GM21526 (cell line): Measurements from ENCODE around the gene ANKRD23.
A peak's percentile ranks its signal among the peaks of the same experiment; 100 is the strongest.

ENCODE experiments used
- ATAC-seq: cut with Tn5 transposase; IDR thresholded peaks from one replicate; pipeline ENCODE4 v1.9.1; 2021; ENCODE audit warnings: moderate library complexity; ENCODE audit not compliant: unreplicated experiment, low FRiP score

The ANKRD23 gene

DNA sequence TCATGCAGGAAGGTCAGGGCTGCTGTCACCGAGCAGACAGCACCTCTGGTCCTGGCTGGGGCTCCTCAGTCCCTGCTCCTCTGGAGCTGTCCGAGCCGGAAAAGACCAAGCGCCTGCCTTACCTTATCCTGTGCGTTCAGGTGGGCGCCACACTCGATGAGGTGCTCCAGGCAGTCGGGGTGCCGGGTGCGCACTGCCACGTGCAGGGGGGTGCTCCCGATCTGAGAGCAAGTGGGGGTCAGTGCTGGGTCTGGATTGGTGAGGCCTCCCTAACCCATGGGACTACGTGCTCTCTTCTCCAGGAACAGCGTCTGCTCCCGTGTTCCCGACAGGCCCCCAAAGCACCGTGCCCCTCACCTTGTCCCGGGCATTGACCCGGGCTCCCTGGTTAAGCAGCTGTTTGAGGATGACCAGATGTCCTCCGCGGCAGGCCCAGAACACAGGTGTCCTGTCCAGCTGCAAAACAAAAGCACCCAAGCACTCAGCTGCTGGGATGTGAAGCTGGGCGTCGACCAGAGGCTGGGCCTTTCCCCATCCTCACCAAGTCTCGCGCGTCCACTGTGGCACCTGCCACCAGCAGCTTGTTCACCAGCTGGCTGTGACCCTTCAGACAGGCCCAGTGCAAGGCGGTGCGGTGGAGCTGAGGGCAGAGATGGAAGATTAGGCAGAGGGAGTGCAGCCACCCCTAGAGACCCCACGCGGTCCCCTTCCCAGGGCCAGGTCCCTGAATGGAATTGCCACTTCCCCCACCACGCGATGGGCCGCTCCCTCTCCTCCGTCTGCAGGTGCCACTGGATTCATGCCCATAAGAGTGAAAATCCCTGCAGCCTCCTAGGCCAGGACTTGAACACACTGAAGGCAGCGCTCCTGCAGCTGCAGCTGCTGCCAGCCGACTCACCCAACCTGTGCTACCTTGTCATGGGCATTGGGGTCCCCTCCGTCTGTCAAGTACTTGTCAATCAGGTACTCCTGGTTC lies 3.7 kb downstream of the ANKRD23 start:
- ATAC-seq, result no peak

DNA sequence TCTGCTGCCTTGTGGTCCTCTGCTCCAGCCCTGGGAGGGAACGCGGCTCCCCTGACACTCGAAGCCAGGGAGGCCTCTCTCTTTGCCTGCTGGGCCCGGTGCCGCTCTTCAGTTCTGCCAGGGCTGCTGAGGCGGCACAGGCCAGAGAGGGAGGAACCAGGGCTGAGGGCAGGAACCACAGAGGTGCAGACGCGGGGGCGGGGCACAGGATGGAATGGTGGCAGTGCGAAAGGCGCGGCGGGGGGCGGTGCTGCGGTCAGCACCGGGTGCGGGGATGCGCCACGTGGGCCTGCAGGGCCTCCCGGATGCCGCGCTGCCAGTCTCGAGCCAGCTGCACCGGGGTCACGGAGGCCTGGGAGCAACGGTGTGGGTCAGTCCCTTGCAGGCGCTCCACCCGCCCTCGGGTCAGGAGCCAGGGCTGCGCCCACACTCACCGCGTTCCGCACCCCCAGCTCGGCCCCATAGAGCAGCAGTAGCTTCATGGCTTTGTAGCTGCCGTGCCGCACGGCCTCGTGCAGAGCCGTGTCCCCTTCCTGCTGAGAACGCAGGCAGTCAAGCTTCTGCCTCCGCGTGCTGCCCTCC lies 4.4 kb downstream of the ANKRD23 start:
- ATAC-seq, result peak; percentile 53

DNA sequence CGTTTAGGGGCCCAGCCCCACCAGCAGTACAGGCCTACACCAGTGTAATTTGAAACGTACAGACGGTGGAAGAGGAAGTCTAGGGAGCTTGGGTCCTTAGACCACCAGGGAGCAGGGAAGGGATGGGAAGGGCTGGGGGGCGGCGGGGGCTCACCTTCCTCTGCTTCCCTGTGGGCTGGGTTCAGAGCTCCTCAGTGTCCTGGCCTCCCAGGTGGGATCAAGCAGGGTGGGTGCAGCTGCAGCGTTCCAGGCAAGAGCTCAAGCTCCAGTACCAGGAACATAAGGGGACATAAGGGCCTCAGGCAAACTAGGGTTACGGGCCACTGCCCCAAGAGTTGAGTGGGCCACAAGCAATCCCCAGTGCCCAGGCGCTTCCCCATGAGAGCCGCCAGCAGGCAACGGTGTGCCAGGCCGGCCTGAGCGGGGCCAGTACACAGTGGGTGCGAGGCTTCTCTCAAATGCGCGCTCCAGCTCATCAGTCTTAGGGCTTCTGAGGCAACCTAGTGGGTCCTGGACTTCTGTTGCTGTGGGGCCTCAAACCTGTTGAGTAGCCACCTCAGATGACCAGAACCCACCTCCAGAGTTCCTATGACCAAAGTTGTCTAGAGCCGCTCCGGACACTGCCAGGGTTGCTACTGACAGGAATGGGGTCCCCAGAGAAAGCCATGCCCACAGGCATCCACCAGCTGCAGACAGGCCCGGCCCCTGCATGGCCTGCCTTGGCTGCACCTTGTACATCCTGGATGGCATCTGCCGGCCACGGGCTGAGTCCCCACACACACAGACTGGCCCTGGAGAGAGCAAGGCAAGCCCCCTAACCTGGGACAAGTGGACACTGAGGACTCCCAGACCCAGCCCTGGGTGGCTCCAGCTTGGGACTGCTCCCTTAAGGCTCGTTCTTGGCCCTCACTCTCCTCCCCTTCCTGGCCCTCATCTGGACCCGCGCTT lies 5.2 kb downstream of the ANKRD23 start:
- no peak for ATAC-seq

DNA sequence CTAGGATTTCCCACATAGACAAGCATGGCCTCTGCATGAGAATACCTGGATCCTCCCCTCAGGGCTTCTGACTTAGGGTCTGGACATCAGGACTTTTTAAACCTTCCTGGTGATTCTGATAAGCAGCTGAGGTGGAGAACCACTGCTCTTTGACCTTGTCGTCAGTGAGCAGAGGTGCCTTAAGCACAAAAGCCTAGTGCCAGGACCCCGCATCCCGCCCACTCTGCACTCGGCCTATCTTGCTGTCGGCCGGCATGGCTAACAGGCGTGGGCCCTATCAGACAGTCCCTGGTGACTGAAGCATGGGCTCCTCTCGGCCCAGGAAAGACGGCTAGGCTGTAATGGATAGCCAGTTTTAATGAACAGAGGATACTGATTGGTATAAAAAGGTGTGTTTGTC lies 6.2 kb downstream of the ANKRD23 start:
- no peak for ATAC-seq

DNA sequence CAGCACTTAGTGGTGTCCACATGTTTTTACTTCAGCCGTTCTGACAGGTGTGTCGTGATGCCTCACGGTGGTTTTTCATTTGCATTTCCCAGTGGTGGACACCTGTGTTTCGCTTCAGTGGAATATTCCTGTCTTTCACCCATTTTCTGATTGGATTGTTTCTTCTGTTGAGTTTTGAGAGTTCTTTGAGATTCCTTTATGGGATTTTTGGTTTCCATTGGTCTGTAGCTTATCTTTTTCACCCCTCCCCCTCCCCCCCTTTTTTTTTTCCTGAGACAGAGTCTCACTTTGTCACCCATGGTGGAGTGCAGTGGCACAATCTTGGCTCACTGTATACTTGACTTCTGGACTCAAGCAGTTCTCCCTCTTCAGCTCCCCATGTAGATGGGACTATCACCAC lies 8.0 kb downstream of the ANKRD23 start:
- ATAC-seq, result no peak

DNA sequence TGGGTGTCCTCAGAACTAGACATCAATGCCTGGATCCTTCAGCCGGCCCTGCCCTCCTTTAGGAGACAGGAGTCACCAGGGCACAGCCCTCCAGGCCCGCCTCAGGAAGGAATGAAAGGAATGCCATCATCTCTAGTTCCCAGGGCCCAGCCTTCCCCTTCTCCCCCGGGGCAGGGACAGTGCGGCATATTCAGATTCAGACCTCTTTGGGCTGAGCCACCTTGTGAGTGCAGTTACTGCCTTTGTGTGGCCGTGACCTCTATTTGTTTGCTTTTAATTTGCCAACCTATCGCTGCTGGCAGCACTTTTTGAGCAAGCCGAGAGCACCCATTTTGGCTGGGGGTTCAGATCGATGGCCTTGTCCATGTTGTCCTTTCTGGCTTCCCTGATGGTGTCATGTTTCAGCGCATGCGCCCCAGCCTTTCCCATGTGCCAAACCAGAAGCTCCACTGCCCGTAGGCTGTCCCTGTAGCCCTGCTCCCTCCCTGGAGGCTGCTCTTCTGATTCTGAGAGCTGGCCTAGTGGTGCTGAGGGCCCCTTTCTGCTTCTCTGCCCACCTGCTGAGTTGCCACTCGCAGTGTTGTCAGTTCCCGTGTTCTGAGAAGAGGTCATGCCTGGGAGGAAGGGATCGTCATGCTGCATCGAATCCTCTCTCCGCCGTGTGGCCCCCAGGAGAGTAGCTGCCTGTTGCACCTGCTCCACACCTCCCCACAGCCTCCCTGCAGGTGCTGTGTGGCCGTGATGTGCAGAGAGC lies 10.9 kb downstream of the ANKRD23 start:
- no peak for ATAC-seq

DNA sequence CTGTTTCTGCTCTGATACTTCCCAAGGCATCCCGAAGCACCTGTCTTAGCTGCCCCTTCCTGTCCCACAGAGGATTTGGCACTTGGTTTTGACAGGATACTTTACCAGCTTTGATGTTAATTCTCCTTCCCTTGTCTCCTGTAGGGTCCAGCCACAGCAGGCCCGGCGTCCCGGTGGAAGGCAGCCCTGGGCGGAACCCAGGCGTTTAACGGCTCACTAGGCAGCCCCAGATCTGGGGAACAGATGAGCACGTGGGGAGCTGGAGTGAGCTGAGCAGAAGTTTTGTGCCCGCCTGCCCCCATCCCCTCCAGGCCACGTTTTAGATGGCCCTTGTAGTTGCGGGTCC lies 11.4 kb downstream of the ANKRD23 start:
- no peak for ATAC-seq

DNA sequence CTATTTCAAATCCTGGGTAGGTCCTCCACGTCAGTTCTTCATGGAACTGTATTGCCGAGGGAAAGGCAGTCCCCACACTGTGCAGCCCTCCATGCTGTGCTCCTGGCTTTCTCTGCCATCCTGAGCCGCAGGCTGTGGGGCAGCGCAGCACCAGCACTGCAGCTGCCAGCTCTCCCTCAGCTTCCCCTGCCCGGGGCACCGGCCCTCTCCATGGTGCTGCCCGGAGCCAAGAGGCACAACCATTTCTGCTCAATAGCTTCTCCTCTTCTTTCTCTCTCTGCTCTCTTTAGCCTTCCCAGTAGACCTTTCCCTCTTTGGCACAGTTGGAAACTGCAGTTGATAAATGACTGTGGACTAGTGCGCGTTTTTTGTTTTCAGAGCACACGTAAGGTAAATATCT lies 12.1 kb downstream of the ANKRD23 start:
- ATAC-seq, result no peak

DNA sequence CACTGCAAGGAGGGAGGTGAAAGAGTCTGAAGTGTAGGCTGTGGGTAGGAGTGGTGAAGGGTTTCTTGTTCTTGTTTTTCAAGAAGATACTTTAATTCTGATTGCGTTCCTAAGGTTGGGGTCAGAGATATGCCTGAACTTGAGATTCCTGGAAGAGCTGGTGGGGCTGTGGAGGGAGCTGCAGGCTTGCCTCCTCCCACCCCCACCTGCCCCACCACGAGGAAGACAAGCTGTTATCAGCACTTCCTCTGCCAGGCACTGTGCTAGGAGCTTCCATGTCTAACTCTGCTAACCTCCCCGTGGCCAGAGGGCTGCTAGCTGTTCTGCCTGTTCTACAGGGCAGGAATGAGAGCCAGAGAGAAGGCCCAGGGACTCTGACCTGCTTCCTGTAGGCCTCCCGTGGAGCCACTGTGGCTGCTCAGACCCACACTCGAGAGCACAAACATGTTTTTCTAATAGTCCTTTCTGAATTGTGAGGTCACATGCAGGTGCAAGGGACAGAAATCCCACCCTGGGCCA lies 13.7 kb downstream of the ANKRD23 start:
- ATAC-seq, result no peak

DNA sequence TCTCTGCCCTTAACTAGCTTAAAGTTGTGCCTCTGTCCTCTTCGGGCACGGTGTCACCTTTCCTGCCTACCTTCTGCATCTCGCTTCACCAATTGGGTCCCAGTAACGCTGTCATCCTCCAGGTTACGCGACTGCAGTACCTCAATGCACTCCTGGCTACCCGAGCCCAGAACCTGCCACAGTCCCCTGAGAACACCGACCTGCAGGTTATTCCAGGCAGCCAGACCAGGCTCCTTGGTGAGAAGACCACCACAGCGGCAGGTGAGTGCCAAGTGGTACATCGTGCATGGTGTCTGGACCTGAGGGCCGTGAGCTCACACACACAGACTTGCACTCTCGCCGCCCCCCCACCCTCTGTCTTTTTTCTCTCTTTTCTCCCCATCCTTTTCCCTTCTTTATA lies 14.9 kb downstream of the ANKRD23 start:
- no peak for ATAC-seq

DNA sequence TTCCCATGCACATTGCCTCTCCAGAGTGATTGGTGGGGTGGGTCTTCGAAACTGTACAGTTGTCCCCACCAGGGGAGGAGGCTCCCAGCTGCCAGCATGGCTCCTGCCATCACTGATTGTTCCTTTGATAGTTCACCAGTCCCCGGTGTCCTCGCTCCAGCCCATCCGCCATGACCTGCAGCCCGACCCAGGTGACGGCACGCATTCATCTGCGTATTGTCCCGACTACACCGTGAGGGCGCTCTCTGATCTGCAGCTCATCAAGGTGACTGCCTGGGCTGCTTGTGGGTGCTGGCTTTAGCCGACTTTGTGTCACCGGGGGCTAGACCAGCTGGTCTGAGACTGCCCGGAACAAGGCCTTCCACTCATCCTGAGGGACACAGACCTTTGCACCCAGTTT lies 15.4 kb downstream of the ANKRD23 start:
- no peak for ATAC-seq

DNA sequence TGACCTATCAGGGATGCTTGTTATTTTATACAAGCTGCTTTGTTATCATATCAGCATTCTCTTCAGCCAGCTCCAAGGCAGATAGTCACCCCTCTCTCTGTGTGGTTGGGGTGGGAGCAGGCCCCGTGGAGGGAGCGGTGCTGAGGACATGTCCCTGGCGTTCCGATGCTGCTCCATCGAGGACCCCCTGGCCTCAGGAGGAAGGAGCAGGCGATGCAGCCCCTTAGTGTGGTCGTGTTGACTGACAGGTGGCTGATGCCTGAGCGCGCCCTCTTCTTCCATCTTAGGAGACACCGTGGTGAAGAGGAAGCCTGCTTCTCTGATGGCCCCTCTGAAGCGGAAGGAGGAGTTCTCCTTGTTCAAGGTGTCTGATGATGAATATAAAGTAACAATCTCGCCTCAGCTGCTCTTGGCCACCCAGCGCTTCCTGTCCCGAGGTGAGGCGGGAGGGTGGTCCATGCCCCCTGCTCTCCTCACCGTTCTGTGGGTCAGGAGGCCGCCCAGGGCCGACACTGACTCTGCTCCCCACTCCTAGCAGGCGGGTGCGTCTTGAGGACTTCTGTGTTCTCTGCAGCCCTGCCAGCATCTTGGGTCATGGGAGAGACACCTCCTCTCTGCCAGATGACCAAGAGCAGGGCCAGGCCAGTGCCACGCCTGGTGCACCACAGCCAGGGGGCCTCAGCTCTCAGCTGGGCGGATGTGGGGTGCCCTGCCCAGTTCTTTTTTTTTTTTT lies 17.1 kb downstream of the ANKRD23 start:
- ATAC-seq, result no peak

DNA sequence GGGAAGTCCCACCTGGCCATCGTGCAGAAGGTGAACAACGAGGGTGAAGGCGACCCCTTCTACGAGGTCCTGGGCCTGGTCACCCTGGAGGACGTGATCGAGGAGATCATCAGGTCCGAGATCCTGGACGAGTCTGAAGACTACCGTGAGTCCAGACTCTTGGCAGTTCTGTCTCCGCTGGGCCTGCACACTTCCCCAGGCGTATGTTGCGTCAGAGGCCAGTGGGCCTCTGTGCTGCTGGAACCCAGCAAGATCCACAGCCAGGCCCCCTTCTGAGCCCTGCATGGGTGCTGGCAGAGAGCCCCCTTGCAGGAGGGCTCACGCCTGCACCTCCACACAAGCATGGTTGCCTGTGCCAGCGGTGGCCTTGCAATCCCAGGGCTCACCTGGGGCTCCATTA lies 18.8 kb downstream of the ANKRD23 start:
- no peak for ATAC-seq

DNA sequence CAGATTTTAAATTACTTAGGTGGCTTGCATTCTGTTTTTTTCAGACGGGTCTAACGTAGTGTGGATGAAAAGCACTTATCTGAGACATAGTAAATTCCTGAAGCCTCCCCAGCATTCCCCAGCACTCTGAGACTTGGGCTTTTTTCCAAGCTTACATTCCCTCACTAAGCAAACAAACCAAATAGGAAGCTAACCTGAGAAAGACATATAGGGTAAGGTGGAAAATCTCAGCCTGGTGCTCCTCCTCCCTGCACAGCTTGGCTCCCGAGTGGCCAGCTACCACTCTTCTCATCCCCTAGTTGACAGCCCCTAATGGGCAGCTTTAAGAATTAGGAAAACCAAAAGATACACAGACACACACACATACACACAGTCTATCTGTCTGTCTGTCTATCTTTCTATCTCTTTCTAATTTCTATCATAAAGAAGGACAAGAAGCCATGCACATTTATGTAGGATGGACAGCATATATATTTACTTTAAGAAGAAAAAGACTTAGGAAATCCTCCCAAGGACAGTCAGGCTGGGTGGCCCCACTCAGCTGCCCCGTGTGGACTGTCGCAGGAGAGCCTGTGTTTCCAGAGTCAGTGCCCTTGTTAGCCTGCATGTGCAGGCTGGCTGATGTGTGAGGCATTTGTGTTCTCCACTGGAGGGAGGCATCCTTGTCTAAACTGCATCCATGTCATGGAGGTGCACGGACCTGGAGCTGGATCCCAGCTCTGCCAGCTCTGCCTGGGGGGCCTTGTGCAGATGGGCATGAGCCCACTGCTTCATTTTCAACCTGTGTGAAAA lies 19.5 kb downstream of the ANKRD23 start:
- ATAC-seq, result no peak

DNA sequence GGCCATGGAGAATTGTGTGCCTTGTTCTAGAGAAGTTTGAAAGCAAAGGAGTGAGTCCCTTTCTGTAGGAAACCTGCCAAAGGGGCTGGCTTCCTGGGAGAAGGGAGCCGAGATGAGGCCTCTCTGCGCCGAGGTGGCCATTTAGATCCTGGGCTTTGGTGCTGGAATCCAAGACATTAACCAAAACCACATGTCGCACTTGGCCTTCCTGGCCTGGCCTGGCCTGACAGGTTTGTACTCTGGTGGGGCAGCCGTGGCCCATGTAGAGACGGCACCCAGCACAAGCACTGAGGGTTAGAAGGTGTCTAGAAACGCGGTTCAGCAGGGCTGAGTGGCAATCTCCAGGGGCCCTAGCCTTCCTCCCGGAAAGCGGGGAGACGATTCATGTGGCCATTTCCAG lies 20.6 kb downstream of the ANKRD23 start:
- ATAC-seq, result no peak

DNA sequence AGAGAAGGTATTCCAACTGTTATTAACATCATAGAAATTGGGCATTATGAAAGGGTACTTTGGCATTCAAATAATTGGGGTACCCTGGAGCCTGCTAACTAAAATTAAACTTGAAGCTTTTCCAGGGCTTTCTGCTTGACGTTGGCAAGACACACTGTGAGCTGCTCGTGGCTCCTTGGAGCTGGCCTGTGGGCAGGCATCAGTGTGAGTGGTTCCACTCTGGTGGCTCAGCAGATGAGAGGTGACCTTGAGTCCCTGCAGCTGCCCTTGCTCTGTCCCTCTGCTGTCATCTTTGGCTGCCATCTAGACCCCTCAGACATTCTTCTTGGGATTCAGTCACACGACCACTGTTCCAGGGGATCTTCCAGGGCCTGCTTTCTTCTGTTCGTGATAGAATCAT lies 21.0 kb downstream of the ANKRD23 start:
- ATAC-seq, result no peak

DNA sequence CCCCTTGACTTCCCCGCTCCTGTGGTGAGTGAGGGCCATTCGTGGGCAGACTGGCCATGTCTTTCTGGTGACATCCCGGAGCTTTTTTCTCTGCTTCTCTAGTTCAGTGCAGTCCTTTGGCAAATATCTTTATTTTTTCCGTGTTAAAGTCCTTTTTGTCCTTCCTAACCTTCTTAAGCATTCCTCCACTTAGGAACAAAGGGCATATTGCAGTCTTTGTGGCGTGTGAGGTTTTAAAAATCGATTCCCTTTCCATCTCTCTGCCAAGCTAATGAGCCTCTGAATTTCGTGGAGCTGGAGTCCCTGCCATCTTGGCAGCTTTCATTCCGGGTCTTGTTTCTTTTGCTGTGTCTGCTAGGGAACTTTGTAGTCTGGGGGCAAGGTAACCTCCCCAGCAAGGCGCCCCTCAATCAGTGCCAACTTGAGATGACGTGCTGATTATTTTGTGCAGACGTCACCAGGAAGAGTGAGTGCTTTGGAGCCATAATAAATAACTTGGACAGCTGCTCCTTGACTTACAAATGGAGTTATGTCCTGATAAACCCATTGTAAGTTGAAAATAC lies 22.6 kb downstream of the ANKRD23 start:
- ATAC-seq, result no peak

DNA sequence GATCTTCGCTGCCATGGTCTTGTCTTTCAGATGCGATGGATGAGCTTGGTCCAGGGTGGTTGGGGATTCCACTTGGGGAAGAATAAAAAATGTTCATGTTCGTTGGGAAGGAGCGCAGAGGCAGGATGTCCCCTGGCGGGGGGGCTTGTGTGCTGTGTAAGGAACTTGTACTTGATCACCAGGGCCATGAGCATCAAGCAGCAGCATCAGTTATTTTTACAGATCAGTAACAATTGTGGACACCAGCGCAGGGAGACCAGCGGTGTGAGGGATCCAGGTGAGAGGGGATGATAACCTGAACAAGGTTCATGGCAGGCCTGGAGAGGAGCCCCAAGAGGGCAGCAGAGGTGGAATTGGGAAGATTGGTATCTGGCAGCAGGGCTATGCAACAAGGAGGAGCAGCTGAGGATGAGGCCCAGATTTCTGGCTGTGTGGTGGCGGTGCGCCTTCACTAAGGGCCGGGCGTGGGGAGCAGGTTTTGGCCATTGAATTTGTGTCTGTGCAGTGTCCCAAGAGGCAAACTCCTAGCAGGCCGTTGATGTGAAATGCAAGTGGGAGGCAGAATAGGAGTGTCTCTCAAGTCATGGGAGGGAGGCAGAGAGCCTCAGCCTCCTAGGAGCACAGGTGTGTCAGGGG lies 23.8 kb downstream of the ANKRD23 start:
- no peak for ATAC-seq
